HepG2 (cell line): ENCODE measurements around the gene CARD9. TPM values are rescaled to one million over a fixed set of nuclear protein-coding genes. Genes with fewer than 3 reads are reported as not detected.

ENCODE experiments used
- ATAC-seq: fragments of 200-7000 bp; cut with Tn5 transposase; 3 replicates; pipeline ENCODE4 v1.9.1; 2020; ENCODE audit warnings: mild to moderate bottlenecking, moderate library complexity
- BruUV-seq: library from RNA; stranded (reverse); fragments of 400-500 nt; replicated peaks from 2 replicates; lab custom pipeline; 2021; lab: Mats Ljungman, UMichigan
- CTCF ChIA-PET: fragments of 300-600 bp; formaldehyde crosslinking; extraction: SDS; loops from one replicate; lab custom pipeline; 2021; ENCODE audit warnings: low total read pairs, inconsistent platforms, low intra/inter-chr PET ratio; lab: Yijun Ruan, JAX
- POLR2A ChIA-PET: fragments of 350-600 bp; sonication (Branson Sonifier 250); formaldehyde crosslinking; loops from one replicate; lab custom pipeline; 2020; ENCODE audit warnings: antibody characterized with exemption, inconsistent platforms; lab: Yijun Ruan, JAX
- DNase-seq: peaks from one replicate; pipeline ENCODE4 v3.0.0-alpha.2; 2015; ENCODE audit warnings: low spot score
- FAIRE-seq: peaks from 3 replicates; lab custom pipeline; 2011; peaks lifted over from hg19 to GRCh38; lab: Jason Lieb, UNC
- H2AFZ ChIP-seq: one replicate; pipeline ENCODE4 v1.6.1; 2011; ENCODE audit warnings: low read length, inconsistent platforms
- H3K27ac ChIP-seq: fragments of 300-600 bp; 3 replicates; pipeline ENCODE4 v1.8.0; 2011; ENCODE audit warnings: mixed run types, mild to moderate bottlenecking, mixed read lengths, low read length, inconsistent platforms; ENCODE audit not compliant: insufficient read depth; ENCODE audit errors: extremely low read length
- H3K27me3 ChIP-seq, 2 experiments: fragments of 200-600 bp in 1 of 2; 2 replicates in 1 of 2; 3 replicates in 1 of 2; pipeline versions ENCODE4 v1.6.0 to v1.8.0; 2011; ENCODE audit warnings: low read length in 2 of 2, mild to moderate bottlenecking in 2 of 2, moderate library complexity in 2 of 2, inconsistent platforms in 1 of 2; ENCODE audit not compliant: insufficient read depth in 2 of 2, control insufficient read depth in 1 of 2
- H3K36me3 ChIP-seq, 2 experiments: fragments of 200-600 bp in 1 of 2; replicated peaks in 1 of 2; 2 replicates in 1 of 2; 3 replicates in 1 of 2; pipeline versions ENCODE4 v1.5.1 to v1.8.0; 2011; ENCODE audit warnings: low read length in 2 of 2, inconsistent platforms in 1 of 2; ENCODE audit not compliant: insufficient read depth in 2 of 2, control insufficient read depth in 1 of 2
- H3K4me1 ChIP-seq: 2 replicates; pipeline ENCODE4 v1.5.1; 2012; ENCODE audit warnings: low read length, inconsistent platforms; ENCODE audit not compliant: insufficient read depth
- H3K4me2 ChIP-seq: 2 replicates; pipeline ENCODE4 v1.6.0; 2011; ENCODE audit warnings: low read depth, low read length, inconsistent platforms
- H3K4me3 ChIP-seq, 3 experiments: fragments of 200-600 bp in 1 of 3; sonication (generic), shearing (Covaris generic) in 1 of 3; replicated peaks in 1 of 3; 2 replicates each; pipeline ENCODE4 v1.5.1; 2011 to 2016; ENCODE audit warnings: low read length in 3 of 3, inconsistent platforms in 2 of 3, low read depth in 2 of 3, mild to moderate bottlenecking in 2 of 3, control low read depth in 1 of 3, mixed read lengths in 1 of 3; ENCODE audit not compliant: insufficient read depth in 1 of 3
- H3K79me2 ChIP-seq: one replicate; pipeline ENCODE4 v1.6.1; 2011; ENCODE audit warnings: low read length, inconsistent platforms; ENCODE audit not compliant: insufficient read depth
- H3K9ac ChIP-seq: 2 replicates; pipeline ENCODE4 v1.6.0; 2011; ENCODE audit warnings: mild to moderate bottlenecking, low read depth, low read length, inconsistent platforms; ENCODE audit not compliant: insufficient read depth
- H3K9me3 ChIP-seq: 2 replicates; pipeline ENCODE4 v1.5.1; 2012; ENCODE audit warnings: mild to moderate bottlenecking, low read length
- H4K20me1 ChIP-seq: 2 replicates; pipeline ENCODE4 v1.6.0; 2011; ENCODE audit warnings: inconsistent platforms, mild to moderate bottlenecking, low read length, moderate library complexity; ENCODE audit not compliant: insufficient read depth
- EHMT2 ChIP-seq: fragments of 200-600 bp; sonication (generic); IDR thresholded peaks from 2 replicates; pipeline ENCODE4 v1.7.0; 2017; ENCODE audit warnings: antibody characterized with exemption, low read depth, low read length, borderline replicate concordance
- GABPB1 ChIP-seq: IDR thresholded peaks from 2 replicates; pipeline ENCODE4 v1.6.1; 2016; ENCODE audit warnings: mild to moderate bottlenecking, missing genetic modification reagents, moderate library complexity, missing compliant biosample characterization
- HCFC1 ChIP-seq: fragments of 150-350 bp; IDR thresholded peaks from 2 replicates; pipeline ENCODE4 v1.6.1; 2014; ENCODE audit warnings: low read depth, low read length
- POGZ ChIP-seq: sonication (generic); formaldehyde crosslinking; IDR thresholded peaks from 2 replicates; pipeline ENCODE4 v1.4.0; 2020; ENCODE audit warnings: mild to moderate bottlenecking, missing genetic modification reagents
- SMARCE1 ChIP-seq: fragments of 450-650 bp; IDR thresholded peaks from 2 replicates; pipeline ENCODE4 v1.6.1; 2017; ENCODE audit warnings: borderline replicate concordance
- ZNF441 ChIP-seq: sonication (generic); formaldehyde crosslinking; IDR thresholded peaks from 2 replicates; pipeline ENCODE4 v1.7.0; 2021; ENCODE audit warnings: missing genetic modification reagents, borderline replicate concordance
- ZNF572 ChIP-seq: sonication (generic); formaldehyde crosslinking; IDR thresholded peaks from 2 replicates; pipeline ENCODE4 v1.5.1; 2020; ENCODE audit warnings: mild to moderate bottlenecking, missing genetic modification reagents
- ZNF644 ChIP-seq: IDR thresholded peaks from 2 replicates; pipeline ENCODE4 v1.6.1; 2016; ENCODE audit warnings: low read depth
- ZNF652 ChIP-seq: IDR thresholded peaks from 2 replicates; pipeline ENCODE4 v1.6.1; 2016; ENCODE audit warnings: low read depth, borderline replicate concordance
- WGBS: methylation state at CpG from one replicate; pipeline ENCODE4 v1.1.6; 2017; ENCODE audit warnings: low lambda C conversion rate; 5-methylcytosine and 5-hydroxymethylcytosine counted together
- in situ Hi-C: cut with HindIII; loops from 2 replicates; pipeline ENCODE4 v1.10.0; 2017; ENCODE audit warnings: low pct_unique_long_range_greater_than_20kb; ENCODE audit not compliant: extremely low pct_ligation_motif_present
- intact Hi-C: fragments of 100-400 bp; cut with micrococcal nuclease; formaldehyde crosslinking; loops from one replicate; pipeline ENCODE4 v1.10.0; 2022; ENCODE audit not compliant: unreplicated experiment
- polyA plus RNA-seq, 8 experiments: library from polyadenylated mRNA; depleted of rRNA in 3 of 8; stranded (reverse) in 7 of 8; unstranded in 1 of 8; fragments of >200 nt; fragmentation: Illumina TruSeq in 4 of 8; extraction: Trizol in 4 of 8; gene quantifications; 2 replicates each; pipeline versions ENCODE4 v1.2.1 to v1.2.3, GENCODE V29; 2011 to 2016; ENCODE audit warnings: low read depth in 4 of 8, missing spikeins in 1 of 8, mixed read lengths in 1 of 8; ENCODE audit not compliant: insufficient read depth in 1 of 8
- total RNA-seq, 5 experiments: library from RNA; depleted of rRNA; stranded (reverse); fragments of >200 nt; fragmentation: Illumina TruSeq; extraction: Trizol; gene quantifications; 2 replicates each; pipeline ENCODE4 v1.2.3, GENCODE V29; 2016; ENCODE audit warnings: low read depth in 1 of 5
- TF ChIP-seq, protein P1 (sequence below): sonication (generic); formaldehyde crosslinking; IDR thresholded peaks from 2 replicates; pipeline ENCODE4 v1.4.0; 2020; ENCODE audit warnings: missing genetic modification reagents

Gene CARD9
- total and polyA plus RNA-seq, 2 of the 13 experiments (the other 11 are each of a cell fraction or from before 2014, with no cell fraction given): 3.3 to 7.4 TPM

DNA sequence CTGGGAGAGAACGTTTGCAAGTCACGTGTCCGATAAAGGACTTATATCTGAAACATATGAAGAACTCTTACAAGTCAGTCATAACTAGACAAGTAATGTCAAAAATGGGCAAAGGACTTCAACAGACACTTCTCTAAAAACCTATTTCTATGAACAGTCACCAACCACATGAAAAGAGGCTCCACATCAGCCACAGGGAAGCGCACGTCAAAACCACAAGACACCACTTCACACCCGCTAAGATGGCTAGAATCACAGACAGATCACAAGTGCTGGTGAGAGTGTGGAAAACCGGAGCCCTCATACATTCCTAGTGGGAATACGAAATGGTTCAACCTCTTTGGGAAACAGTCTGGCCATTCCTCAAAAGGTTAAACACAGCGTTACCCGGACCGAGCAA lies 11.5 kb upstream of the CARD9 start:
- Histone ChIP-seq H3K79me2 (no peaks in the 10 kb centered on the region), H3K27me3 (no peaks in the 10 kb centered on the region), H2AFZ (no peak overlapping the region), H3K9ac (no peak overlapping the region), H3K4me1 (no peaks in the 10 kb centered on the region), H3K4me3 (no peak overlapping the region), H3K9me3 (no peaks in the 10 kb centered on the region)
- no peak for DNase-seq
- POLR2A ChIA-PET: no interaction called here
- intact Hi-C loops: no loop called here
- TF ChIP-seq ZNF644 (CRISPR knock-in tag) (no peak), SMARCE1 (no peak), ZNF441 (CRISPR knock-in tag) (no peak), HCFC1 (no peak), ZNF652 (CRISPR knock-in tag) (no peak), POGZ (no peak), ZNF572 (CRISPR knock-in tag) (no peak), GABPB1 (CRISPR knock-in tag) (no peak), EHMT2 (no peak)
- TF ChIP-seq, protein P1, sequence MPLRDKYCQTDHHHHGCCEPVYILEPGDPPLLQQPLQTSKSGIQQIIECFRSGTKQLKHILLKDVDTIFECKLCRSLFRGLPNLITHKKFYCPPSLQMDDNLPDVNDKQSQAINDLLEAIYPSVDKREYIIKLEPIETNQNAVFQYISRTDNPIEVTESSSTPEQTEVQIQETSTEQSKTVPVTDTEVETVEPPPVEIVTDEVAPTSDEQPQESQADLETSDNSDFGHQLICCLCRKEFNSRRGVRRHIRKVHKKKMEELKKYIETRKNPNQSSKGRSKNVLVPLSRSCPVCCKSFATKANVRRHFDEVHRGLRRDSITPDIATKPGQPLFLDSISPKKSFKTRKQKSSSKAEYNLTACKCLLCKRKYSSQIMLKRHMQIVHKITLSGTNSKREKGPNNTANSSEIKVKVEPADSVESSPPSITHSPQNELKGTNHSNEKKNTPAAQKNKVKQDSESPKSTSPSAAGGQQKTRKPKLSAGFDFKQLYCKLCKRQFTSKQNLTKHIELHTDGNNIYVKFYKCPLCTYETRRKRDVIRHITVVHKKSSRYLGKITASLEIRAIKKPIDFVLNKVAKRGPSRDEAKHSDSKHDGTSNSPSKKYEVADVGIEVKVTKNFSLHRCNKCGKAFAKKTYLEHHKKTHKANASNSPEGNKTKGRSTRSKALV (CRISPR knock-in tag): no peak
- TF ChIP-seq, all 625 proteins: peak for 0
- no peak overlapping the region for H3K4me2 ChIP-seq
- H3K36me3 ChIP-seq: peaks cover 29 to 69% of the 10 kb centered on the region in 2 experiments; a peak in 4 of 5 replicates
- no TSS peak for BruUV-seq
- no peak for FAIRE-seq
- no peaks in the 10 kb centered on the region for H4K20me1 ChIP-seq
- CTCF ChIA-PET: no interaction called here
- H3K27ac ChIP-seq: no peak overlapping the region
- in situ Hi-C loops: no loop called here
- 93% methylated on average over 11 of the region's 11 CpGs for WGBS
- no peak for ATAC-seq
